ENCODE results near the gene MEIKIN. TPM values are rescaled to one million over a fixed set of nuclear protein-coding genes. Genes with fewer than 3 reads are reported as not detected.

Gene MEIKIN
- total RNA-seq, 1 donor from 2014 or later = not detected

GRCh38 chr5:131973089-131973712, 27.7 kb upstream of the MEIKIN start:
- peaks cover 5% of the 10 kb centered on the region for H3K4me1 Mint-ChIP-seq
- no peaks in the 10 kb centered on the region for H3K36me3 Mint-ChIP-seq (ENCODE audit: low read depth)
- TF ChIP-seq CTCF (conservative IDR thresholded peaks at IDR 0.05) = no peak
- no peak overlapping the region for H3K27ac Mint-ChIP-seq (ENCODE audit: unreplicated experiment)
- H3K9me3 Mint-ChIP-seq = no peaks in the 10 kb centered on the region
- DNase-seq (ENCODE audit: low read depth, low spot score) = no peak
- H3K4me3 Mint-ChIP-seq = no peak overlapping the region
- no peaks in the 10 kb centered on the region for H3K27me3 Mint-ChIP-seq (ENCODE audit: low read depth)

DNA sequence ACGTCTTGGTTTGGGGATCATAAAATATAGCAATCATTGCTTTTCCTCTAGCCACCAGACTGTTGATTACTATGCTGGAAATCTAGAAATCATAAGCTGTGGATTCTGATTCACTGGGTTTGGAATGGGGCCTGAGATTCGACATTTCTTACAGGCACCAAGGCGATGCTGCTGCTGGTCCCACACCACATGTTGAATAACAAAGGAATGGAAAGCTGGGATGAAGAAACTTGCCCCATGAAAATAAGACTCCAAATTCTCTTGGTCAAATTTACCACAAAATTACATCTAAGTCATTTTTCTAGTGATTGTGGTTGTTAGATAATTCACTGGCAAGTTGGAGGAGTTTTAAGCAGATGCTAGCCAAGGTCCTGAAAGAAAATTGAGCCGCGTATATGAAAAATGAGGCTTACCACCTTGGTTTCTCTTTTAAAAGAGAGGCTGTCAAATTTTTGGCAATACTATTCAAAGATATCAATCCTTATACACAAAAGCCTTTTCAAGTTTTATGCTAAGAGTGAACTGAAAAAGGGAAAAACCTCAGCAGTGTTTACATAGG, 23.0 kb upstream of the MEIKIN start:
- Mint-ChIP-seq H3K9me3 (no peaks in the 10 kb centered on the region), H3K4me3 (no peak overlapping the region), H3K27me3 (ENCODE audit: low read depth) (no peaks in the 10 kb centered on the region), H3K4me1 (no peaks in the 10 kb centered on the region), H3K27ac (ENCODE audit: unreplicated experiment) (no peak overlapping the region), H3K36me3 (ENCODE audit: low read depth) (no peaks in the 10 kb centered on the region)
- DNase-seq (ENCODE audit: low read depth, low spot score) = no peak
- no peak for TF ChIP-seq CTCF (conservative IDR thresholded peaks at IDR 0.05)

DNA sequence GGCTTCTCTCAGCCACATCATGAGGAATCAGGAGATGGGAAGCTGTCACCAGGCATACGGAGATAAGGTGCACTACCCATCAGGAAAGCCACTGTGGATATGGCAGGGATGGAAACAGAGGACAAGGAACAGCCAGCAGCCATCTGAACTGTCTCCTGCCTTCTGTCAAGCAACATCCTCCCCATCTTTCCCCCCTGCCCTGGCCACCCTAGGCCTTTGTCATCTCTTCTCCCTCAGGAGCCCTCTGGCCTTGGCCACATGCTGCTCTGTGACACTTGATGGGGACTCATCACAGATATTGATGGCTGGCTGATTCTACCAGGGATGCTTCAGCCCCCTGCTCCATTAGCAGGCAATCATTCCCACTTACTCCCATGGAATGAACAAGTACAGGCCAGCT, 21.1 kb upstream of the MEIKIN start:
- Mint-ChIP-seq H3K27ac (ENCODE audit: unreplicated experiment) (no peak overlapping the region), H3K4me1 (no peaks in the 10 kb centered on the region), H3K9me3 (no peaks in the 10 kb centered on the region), H3K36me3 (ENCODE audit: low read depth) (no peaks in the 10 kb centered on the region), H3K27me3 (ENCODE audit: low read depth) (no peaks in the 10 kb centered on the region), H3K4me3 (no peak overlapping the region)
- DNase-seq (ENCODE audit: low read depth, low spot score) = no peak
- no peak for TF ChIP-seq CTCF (conservative IDR thresholded peaks at IDR 0.05)

DNA sequence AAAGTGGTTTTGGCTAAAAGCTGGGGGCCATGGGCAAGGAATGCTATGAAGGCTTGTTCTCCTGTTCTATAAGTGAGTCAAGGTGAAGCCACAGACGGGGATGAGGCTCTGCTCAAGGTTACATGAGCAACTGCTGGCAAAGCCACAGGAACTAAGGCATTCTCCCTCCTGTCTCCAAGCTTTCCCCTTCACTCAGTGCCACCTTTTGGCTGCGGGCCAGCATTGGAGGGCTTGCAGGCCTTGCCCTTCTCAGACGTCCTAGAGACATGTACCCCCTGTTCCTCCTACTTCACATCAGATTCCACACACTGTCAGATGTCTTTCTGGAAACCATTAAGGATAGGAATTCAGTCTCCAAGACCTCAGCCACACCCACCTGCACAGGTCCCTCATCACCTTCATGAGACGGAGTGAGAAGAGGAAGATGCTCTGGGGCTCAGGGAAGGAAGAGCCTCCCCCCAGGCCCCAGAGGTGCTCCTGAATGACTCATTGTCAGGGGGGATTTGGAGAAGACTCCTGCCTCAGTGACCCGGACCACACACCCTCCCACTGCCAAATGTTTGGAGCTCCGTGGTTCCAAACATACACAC, 20.5 kb upstream of the MEIKIN start:
- no peaks in the 10 kb centered on the region for H3K27me3 Mint-ChIP-seq (ENCODE audit: low read depth)
- no peaks in the 10 kb centered on the region for H3K9me3 Mint-ChIP-seq
- H3K27ac Mint-ChIP-seq (ENCODE audit: unreplicated experiment) = no peak overlapping the region
- no peaks in the 10 kb centered on the region for H3K36me3 Mint-ChIP-seq (ENCODE audit: low read depth)
- TF ChIP-seq CTCF (conservative IDR thresholded peaks at IDR 0.05) = no peak
- H3K4me1 Mint-ChIP-seq = no peaks in the 10 kb centered on the region
- no peak for DNase-seq (ENCODE audit: low read depth, low spot score)
- H3K4me3 Mint-ChIP-seq = no peak overlapping the region

DNA sequence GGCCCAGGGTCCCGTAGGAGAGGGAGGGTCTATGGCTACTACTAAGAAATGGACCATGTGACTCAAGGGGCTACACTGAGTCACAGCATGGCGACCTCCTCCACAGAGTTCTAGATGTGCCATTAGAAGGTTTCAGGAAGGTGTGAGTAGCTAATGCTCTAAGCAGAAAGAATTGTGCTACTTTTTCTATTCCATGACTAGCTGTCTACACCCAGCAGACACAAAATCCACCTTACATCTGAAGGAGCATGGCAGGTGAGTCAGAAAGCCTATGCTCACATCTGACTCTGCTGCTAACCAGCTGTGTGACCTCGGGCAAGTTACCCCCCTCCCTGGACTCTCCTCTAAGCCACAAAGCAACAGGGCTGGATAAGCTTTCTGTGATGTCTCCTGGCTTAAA, 14.4 kb upstream of the MEIKIN start:
- Mint-ChIP-seq H3K27ac (ENCODE audit: unreplicated experiment) (no peak overlapping the region), H3K4me1 (peaks cover 20% of the 10 kb centered on the region), H3K4me3 (no peak overlapping the region), H3K27me3 (ENCODE audit: low read depth) (peaks cover 3% of the 10 kb centered on the region), H3K36me3 (ENCODE audit: low read depth) (no peaks in the 10 kb centered on the region), H3K9me3 (no peaks in the 10 kb centered on the region)
- no peak for DNase-seq (ENCODE audit: low read depth, low spot score)
- no peak for TF ChIP-seq CTCF (conservative IDR thresholded peaks at IDR 0.05)
